Testis (tissue), 2 donors: ENCODE data around the gene SIPA1L3.

ENCODE experiments used
- CTCF ChIP-seq, 3 experiments: fragments of 450-650 bp in 2 of 3; fragments of 200-600 bp in 1 of 3; sonication (generic) in 1 of 3; IDR thresholded peaks; one replicate each; pipeline ENCODE4 v1.5.1; 2016 to 2019; ENCODE audit warnings: antibody characterized with exemption in 3 of 3, mild to moderate bottlenecking in 2 of 3, moderate library complexity in 1 of 3
- POLR2A ChIP-seq: fragments of 450-650 bp; IDR thresholded peaks from one replicate; pipeline ENCODE4 v1.6.1; 2017; ENCODE audit warnings: antibody characterized with exemption, mild to moderate bottlenecking, moderate library complexity

DNA sequence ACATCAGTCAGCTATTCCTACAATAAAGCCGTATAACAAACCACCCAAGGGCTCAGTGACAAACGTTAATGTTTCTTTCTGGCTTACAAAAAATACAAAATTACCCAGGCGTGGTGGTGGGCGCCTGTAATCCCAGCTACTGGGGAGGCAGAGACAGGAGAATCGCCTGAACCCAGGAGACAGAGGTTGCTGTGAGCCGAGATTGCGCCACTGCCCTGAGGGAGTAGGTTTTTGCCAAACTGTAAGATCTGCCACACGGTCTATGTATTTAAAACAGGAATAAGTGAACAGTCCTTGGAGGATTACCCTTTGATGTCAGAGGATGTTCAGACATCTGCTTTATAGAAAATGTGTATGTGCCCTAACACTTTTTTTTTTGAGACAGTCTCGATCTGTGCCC, 211.2 kb downstream of the SIPA1L3 start:
- TF ChIP-seq CTCF (IDR thresholded peaks at IDR 0.05): no peak
- no peak for TF ChIP-seq POLR2A
